Retina (tissue), 1 donor: ENCODE results near the gene DELE1.
"Not testable (repeated sequence)": the region's sequence is repeated elsewhere in the genome, so short reads cannot be mapped to it uniquely, and the experiment has no call there.

Source experiments
- DNase-seq: peaks from one replicate; pipeline ENCODE4 v3.0.0-alpha.2; 2016

DELE1 gene

DNA sequence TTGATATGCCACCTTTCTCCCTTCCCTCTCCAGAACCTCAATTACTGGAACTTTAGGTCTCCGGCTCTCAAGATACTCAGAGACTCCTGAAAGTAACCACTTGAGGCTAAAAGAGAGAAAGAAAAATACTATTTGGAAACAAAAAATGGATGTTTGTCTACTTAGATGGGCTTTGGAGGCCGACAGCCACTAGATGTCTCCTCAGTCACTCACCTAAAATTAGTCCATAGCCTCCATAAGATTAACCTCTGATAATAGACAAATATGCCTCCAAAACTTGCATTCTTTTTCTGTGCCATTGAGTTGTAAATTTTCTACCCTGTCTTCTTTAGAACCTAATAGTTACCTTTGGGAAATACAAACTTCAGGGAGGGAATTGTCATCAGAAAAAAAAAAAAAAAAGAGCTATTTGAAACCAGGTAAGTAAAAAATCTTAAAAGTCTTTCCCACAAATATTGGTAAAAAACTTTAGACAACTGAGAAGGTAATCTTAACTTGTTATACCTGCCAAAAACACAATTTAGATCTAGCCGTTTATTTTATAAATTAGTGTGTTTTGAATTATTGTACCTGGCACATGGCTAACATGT lies 34.3 kb upstream of the DELE1 start:
- no peak for DNase-seq

DNA sequence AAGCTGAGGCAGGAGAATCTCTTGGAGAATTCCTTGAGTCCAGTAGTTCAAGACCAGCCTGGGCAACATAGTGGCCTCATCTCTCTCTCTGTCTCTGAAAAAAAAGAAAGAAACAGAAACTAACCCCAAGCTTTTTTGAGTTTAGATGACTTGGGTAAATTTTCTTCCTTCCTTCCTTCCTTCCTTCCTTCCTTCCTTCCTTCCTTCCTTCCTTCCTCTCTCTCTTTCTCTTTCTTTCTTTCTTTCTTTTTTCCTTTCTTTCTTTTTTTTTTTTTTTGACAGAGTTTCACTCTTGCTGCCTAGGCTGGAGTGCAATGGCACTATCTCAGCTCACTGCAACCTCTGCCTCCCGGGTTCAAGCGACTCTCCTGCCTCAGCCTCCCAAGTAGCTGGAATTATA lies 33.2 kb upstream of the DELE1 start:
- DNase-seq = not testable (repeated sequence)

- no peak for DNase-seq
Measured at GRCh38 chr5:141897425-141897824, 26.2 kb upstream of the DELE1 start.

DNA sequence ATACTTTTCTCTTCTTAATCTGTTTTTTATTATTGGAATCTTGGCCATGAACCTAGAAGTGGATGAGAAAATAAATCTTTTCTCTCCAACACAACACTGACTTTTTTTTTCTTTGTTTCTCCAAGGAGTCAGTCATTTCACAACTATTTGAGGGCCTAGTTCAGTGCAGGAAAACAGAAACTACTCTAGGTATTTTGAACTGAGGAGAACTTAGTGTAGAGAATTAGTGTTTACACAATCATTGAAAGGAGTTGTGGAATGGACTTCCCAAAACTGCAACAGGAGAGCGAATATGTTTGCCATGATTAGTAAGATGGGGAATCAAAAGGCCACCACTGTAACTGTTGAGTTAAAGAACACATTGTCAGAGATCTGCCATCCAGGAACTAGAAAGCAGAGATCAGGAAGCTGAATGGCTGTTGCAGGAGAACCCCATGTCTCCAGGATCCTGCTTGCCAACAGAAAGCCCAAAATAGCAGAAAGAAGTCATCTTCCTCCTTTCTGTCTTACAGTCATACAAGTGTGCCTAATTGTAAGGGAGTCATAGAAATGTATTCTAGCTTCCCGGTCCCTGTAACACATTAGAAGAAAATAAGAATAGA lies 25.1 kb upstream of the DELE1 start:
- no peak for DNase-seq

DNA sequence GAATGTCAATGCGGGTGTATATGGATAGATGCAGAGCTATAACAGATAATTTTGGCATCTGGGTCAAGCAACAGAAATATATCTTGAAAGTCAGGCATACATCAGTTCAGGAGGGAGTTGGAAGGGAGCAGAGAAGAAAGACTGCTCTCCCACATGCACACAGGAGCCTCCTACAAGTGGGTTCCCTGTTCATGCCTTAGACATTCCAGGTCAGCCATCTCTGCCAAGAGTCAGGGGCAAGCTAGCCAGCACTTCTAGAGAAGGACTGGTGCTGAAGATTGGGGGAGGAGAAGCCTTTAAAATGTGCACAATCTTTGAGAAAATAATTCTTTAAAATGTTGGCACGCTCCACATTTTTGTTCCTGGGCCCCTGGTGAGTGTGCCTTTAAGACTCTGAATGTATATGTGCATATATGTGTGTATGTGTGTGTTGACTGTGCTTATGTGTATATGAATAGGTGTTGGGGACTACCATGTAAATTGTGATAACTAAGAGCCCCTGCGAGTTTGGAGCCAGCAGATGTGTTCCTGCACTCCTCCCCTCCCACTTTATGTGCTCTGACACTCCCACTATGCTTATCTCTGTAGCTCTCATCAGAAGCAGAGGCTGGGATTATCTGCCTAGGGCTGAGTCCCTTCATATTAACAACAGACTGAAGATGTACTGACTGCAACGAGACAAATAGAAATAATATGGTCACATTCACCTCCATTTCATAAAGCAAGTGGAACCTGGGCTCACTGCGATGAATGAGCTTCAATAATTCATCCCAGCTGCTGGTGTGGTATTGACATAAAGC lies 21.5 kb upstream of the DELE1 start:
- DNase-seq = no peak

DNA sequence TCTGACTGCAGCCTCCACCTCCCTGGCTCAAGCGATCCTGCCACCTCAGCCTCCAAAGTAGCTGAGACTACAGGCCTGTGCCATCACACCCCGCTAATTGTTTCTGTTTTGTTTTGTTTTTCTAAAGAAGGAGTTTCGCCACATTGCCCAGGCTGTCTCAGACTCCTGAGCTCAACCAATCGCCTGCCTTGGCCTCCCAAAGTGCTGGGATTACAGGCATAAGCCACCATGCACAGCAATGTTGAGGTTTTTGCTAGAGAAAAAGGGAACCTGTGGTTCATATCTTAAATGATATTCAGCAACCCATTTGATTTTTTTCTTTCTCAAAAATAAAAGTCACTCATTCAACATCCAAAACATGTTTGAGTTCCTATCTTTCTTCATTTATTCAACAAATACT lies 20.4 kb upstream of the DELE1 start:
- DNase-seq = no peak

DNA sequence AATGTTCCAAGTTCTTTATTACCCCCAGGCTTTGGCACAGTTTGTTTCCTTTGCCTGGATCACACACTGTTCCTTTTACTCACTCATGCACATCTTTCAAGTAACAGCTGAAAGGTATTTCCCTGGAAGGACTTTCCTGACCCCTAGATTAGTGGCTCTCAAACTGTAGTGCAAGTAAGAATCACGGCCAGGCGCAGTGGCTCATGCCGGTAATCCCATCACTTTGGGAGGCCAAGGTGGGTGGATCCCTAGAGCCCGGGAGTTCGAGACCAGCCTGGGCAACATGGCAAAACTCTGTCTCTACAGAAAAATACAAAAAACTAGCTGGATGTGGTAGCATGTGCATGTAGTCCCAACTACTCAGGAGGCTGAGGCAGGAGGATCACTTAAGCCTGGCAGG lies 19.1 kb upstream of the DELE1 start:
- no peak for DNase-seq

DNA sequence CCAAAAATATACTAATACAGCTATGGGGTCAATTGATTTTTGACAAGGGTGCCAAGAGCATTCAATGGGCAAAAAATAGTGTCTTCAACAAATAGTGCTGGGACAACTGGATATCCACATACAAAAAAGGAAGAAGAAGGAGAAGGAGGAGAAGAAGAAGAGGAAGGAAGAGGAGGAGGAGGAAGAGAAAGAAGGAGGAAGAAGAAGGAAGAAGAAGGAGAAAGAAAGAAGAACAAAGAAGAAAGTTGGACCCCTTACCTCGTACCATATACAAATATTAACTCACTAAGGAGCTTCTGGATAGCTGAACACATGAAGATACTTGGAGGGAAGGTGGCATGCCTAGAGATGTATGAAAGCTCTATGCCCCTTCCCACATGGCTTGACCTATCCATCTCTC lies 17.2 kb upstream of the DELE1 start:
- no peak for DNase-seq

- no peak for DNase-seq
Measured at GRCh38 chr5:141906972-141907371, 16.7 kb upstream of the DELE1 start.

DNA sequence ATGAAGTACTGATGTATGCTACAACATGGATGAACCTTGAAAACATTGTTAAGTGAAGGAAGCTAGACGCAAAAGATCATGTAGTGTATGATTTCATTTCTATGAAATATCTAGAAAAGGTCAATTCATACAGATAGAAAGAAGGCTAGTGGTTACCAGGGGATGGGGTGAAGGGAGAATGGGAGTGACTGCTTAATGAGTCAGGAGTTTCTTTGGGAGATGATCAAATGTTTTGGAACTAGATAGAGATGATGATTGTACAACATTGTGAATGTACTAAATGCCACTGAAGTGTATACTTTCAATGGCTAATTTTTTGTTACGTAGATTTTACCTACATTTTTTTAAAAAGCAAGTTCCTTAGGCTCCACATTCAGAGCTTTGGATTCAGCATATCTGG lies 14.9 kb upstream of the DELE1 start:
- DNase-seq = no peak

- no peak for DNase-seq
Measured at GRCh38 chr5:141909212-141909611, 14.5 kb upstream of the DELE1 start.

GRCh38 chr5:141910271-141910673 lies 13.4 kb upstream of the DELE1 start:
- no peak for DNase-seq

DNA sequence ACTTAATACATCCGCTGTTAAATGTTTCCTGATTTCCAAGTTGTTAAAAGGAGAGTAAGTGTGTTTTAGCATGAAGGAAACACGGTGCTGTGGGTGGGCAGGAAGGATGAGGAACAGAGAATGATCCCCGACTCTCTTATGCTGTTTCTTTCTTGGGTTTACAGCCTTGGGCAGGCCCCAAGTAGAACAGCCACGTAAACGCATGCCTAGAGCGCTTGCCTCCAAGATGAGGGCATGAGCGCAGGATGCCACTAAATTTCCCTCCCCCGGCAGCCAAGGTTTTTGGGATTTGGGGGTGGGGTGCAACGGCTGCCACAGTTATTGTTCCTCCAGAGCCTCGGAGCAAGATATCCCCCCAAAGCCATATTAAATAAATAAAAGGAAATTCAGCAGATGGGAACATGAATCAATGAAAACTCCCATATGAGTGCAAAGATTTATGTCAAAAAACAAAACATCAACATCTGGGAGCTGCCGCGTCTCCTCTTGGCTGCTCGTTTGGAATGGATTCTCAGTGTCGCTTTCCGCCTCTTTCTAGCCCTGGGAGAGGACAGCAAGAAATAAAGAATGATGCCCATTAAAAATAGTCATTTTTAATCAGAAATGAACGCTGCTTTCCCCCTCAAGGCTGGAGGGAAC lies 10.0 kb upstream of the DELE1 start:
- DNase-seq = no peak

- DNase-seq = peak; percentile 87
Measured at GRCh38 chr5:141914199-141914743, 9.4 kb upstream of the DELE1 start.

- DNase-seq = no peak
Measured at GRCh38 chr5:141914797-141915196, 8.9 kb upstream of the DELE1 start.

DNA sequence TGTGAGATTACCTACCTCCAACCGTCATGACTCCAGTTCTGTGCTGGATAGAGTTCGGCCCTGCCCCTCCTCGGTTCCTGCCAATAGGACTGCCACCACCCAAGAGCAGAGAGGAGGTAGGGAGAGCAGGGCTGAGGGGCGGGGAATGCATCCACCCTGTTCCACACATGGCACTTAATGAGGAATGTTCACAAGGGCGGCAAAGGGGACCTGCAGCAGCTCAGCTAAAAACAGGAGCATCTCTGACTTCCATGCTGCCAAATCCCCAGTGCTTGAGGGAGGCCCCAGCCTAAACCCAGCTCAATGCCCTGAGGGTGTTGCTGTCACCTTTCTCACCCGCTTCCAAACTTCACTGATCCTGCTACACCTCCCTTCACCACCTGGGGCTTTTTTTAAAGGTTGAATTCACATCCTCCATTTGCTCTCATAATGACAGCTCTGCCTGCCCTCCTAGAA lies 7.8 kb upstream of the DELE1 start:
- DNase-seq = no peak

DNA sequence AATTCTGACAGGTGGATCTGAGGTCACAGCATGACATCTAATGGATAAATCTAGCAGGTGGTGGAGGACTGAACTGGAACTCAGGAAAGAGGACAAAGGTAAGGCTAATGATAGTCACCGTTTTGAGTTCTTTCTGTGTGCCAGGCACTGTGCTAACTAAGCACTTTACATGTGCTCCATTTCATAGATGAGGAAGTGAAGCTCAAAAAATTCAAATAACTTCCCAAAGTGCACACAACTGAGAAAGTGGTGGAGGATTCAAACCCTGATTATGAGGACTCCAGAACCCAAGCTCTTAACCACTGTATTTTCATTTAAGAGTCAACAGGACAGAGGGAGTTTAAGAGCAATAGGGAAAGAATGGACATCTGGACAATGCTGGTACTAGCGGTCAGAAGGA lies 7.1 kb upstream of the DELE1 start:
- DNase-seq = no peak

GRCh38 chr5:141917760-141918159 lies 5.9 kb upstream of the DELE1 start:
- DNase-seq = no peak

- no peak for DNase-seq
Measured at GRCh38 chr5:141919218-141920119, 4.2 kb upstream of the DELE1 start.

- no peak for DNase-seq
Measured at GRCh38 chr5:141920771-141921170, 2.9 kb upstream of the DELE1 start.

DNA sequence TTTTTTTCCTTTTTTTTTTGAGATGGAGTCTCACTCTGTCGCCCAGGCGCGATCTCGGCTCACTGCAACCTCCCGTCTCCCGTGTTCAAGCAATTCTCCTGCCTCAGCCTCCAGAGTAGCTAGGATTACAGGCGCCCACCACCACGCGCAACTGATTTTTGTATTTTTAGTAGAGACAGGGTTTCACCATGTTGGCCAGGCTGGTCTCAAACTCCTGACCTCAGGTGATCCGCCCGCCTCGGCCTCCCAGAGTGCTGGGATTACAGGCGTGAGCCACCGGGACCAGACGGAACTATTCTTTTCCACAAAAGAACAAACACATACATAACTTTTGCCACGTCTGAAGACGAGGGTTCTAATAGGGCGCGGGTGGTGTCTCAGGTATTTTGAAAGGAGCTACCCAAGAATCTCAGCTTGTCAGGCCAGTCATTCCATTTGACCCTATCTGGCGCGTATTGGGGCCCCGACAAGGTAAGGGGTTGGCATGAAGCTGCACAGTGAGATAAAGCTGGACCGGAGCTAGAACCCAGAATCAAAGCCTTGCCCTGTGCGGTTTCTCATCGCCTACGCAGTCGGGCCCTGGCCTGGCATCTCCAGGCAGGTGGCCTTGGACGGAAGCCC lies 734 bp upstream of the DELE1 start:
- not testable (repeated sequence) for DNase-seq

GRCh38 chr5:141926434-141926833 lies 2.8 kb downstream of the DELE1 start:
- DNase-seq = no peak
